CD4-positive, alpha-beta T cell treated with Interleukin-21 for 1 hour (primary cell): ENCODE data around the gene PTPRM.

Experiments used
- DNase-seq: peaks from one replicate; pipeline ENCODE4 v3.0.0-alpha.2; 2020

Gene PTPRM

DNA sequence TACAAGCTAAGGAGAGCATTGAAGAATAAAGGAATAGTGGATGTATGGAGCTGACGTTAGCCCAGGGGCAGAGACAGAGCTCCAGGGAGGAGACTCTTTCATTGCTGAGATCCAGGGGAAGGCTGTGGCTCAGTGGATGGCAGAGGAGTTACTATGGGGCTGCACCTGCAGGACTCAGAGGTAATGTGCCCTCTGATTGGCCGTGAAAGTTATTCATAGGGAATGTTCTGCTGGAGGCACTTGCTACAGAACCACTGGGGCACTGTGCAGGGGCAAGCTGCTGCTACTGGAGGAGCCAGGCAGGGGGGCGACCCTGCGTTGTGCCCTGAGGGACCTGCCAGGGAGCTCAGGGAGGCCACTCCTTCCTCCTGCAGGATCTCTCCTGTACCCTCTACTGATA lies 199.2 kb downstream of the PTPRM start:
- no peak for DNase-seq

DNA sequence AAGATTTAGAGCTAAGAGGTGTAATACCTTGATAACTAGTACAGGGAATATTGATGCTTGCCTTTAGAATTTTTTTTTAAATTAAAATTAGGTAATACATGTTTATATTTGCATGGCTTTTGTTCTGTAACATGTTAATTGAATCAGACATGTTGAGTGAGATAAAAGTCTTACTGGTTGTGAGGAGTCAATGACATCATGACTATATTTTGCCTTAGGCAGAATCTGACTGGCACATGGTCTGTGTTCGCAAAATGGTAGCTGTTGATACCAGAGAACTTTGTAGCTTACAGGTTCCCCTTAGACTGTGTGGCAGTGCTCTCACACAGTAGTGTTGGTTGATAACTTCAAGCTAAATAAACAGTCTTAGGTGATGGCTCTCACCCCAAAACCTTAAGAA lies 199.7 kb downstream of the PTPRM start:
- DNase-seq = no peak

DNA sequence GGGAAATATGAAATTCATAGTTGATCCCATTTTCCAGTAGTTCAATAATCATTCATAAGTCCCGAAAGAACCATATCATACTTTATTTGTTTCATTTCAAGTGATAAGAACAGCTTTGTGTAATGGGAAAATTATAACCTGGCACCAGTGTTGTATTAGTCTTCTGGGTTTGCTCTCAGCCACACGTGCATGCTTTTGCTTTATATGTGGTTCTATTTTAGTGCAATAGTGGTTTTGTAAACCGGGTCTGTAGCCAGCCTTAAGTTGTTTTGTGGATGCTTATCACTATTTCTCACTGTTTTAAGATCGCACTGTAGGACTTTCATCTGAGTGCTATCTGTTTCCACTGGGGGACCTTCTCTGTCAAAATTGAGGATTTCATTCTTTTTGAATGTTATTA lies 203.8 kb downstream of the PTPRM start:
- DNase-seq = no peak

GRCh38 chr18:7772510-7772888 lies 205.4 kb downstream of the PTPRM start:
- no peak for DNase-seq

DNA sequence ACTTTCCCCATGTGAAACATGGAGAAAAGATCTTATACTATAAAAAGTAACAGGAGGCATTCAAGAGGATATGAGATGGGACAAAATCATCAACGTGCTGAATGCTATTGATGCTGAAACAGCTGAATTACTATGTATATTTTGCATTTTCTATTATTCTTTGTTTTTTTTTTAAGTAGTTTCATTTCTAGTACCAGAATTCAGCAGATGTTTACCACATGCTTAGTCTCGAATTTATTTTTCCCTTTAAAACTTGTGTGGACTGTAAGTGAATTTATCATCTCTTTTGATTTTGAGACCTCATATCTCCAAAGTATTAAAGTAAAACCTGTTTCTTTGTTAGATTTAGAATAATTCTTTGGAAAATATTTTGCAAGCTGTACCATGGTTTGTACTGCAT lies 205.8 kb downstream of the PTPRM start:
- no peak for DNase-seq

DNA sequence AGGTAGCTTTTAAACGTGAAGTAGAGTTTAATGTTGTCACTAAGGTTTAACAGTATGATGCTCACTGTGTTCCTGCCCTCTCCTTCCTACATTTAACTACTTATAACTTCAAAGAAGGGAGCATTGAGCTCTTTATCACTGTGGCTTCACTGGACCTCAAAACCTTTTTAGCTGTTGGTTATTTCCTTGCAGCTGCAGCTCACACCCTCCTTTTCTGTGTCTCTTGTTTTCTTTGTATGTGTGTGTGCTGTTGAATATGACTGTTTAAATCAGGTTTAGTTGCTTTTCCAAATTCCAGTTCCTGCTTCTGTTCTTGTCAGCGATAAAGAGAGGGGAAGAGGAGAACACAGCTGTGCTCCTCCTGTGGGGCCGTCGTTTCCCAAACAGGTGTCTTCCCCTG lies 208.0 kb downstream of the PTPRM start:
- DNase-seq = no peak

DNA sequence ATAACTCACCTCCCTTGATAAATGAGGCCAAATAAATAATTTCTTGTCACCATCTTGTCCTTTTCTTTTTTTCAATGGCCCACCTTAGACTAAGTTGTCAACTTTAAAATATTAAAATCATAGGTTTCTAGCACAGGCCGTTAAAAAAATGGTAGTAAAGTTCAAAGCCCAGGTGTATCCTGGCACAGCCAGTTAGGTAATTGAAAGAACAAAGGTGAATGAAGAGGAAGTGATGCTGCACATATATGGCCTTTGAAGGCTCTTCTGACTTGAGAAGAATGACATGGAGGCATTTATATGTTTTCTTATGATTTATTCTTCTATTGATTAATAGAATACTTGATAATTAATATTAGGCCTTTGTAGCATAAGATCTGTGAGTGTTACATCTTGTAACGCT lies 208.7 kb downstream of the PTPRM start:
- DNase-seq = no peak

- DNase-seq = no peak
Measured at GRCh38 chr18:7778181-7778580, 211.1 kb downstream of the PTPRM start.

DNA sequence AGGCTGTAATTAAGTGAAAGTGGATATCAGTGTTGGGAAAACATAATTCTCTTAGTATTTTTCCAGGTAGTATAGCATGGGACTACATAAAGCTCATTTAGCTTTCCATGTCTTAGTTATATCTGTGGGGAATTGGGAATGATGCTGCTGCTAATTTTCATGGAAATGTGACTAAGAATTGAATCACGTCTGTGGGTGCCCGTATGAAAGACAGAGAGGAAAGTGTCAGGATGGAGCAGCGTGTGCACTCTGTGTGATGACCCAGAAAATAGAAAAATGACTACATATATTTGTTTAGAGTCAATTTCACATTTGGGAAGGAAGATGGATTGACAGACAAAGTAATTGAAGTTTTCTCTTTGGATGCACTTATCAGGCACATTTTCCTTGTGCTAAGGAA lies 212.1 kb downstream of the PTPRM start:
- no peak for DNase-seq

DNA sequence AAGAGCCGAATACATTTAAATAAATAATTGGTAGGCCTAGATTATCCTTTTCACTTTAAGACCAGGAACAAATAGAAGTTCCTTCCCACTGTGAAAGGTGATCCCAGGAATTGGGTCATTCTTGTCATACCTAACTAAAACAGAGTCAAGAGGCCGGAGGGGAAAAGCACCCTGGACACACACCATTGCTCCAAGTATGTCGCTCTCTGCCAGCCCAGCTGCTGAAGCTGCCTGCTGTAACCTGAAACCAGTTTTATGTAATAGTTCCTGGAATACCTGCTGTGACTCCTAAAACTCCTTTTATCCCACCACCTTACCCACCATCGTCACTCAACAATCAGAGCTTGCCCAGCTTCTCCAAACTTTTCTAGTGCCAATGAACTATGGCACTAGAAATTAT lies 217.1 kb downstream of the PTPRM start:
- no peak for DNase-seq

DNA sequence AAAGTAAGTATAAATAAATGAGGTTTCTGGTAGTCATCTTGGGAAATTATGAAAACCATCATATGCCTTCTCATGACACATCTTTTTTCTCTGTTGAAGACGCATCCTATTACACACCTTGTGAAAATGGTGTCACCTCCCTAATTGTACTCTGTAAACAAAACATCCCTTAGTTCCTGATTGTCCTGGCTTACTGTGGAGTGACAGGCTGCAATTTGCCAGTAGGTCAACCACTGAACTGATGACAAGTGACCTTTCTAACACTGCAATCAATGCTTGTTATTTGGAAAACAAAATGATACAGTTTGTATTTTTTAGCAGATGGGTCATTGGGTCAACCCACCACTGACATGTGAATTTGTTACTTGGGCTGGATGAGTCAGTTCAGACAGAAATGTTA lies 219.5 kb downstream of the PTPRM start:
- DNase-seq = no peak

GRCh38 chr18:7787339-7787738 lies 220.2 kb downstream of the PTPRM start:
- DNase-seq = no peak

DNA sequence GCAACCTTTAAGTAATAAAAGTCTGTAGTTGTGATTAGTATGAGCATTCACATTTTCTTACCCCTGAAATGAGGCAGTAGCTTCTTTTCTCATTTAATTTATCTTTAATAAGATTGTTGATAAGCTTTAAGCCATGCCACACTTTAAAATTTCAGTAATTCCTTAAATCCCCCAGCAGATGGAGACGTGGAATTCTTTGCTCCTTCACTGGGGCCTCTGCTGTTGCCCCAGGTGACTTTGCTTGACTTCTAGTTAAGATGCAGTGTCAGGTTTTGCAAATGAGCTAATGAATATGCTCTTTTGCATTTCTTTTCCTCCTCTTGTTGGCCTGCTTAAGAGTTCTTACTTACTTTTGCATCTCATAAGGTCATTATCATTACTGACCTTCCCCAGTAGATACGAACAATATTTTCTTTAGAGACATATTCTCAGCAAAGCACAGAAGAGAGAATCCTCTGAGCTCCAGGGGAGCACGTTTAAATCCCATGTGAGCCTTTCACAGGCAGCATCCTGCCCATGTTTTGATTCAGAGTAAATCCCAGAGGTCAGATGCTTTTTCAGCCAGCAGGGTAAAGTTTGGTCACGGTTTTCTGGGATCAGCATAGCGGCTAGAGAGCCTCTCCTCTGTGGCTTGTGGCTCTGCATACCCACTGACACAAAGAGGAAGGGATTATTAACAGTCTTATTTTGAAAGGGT lies 222.9 kb downstream of the PTPRM start:
- no peak for DNase-seq

DNA sequence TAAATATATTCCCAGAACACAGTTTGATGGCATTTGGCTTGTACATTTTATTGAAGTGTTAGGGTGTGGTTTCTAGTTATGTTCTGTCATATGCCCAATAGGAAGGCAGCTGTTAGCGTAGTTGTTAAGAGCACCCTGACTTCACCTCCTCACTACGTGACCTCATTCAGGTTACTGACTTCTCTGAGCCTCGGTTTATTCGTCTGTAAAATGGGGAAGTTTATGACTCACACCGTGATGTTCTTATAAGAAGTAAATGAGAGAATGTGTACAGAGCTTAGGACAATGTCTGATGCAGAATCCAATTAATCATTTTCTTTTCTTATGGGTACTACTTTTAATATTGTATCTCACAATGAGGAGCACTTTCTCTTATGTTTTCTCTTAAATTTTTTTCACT lies 226.0 kb downstream of the PTPRM start:
- no peak for DNase-seq

GRCh38 chr18:7803956-7804469 lies 236.9 kb downstream of the PTPRM start:
- no peak for DNase-seq

GRCh38 chr18:7805096-7805495 lies 238.0 kb downstream of the PTPRM start:
- no peak for DNase-seq

- no peak for DNase-seq
Measured at GRCh38 chr18:7805880-7806279, 238.8 kb downstream of the PTPRM start.

GRCh38 chr18:7807936-7808453 lies 240.9 kb downstream of the PTPRM start:
- no peak for DNase-seq

DNA sequence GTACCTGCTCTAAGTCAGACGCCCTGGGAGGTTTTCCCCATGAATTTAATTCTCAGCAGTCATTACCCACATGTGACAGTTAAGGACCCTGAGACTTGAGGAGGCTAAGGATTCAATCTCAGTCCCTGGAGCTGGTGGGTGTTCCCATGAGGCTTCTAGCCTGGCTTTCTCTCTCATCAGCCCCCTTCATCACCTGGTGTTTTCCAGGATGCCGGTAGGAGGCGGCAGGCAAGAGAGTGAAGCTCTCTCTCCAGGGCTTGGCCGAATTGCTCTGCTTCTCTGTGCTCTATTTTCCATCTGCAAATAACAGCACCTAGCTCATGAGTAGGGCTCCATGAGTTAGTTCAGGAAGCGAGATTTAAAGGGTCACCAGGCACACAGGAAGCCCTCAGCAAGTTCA lies 241.9 kb downstream of the PTPRM start:
- DNase-seq = no peak

DNA sequence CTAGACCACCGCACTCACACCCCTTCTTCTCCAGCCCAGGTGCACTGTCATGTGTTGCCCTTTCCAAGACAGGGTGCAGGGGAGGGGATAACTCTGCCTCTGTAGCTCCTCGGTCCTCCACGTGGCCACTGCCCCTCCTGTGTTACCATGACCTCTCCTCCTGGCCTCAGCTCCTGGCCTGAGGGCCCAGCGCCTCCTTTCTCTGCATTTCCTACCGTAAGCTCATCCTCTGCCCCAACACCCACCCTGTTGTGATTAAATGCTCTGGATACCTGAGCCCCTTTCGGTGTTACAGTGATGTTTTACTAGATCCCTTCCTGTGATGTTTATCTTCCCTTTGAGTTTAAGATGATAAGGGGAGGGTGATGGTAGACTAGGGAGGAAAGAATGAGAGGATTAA lies 242.3 kb downstream of the PTPRM start:
- no peak for DNase-seq

DNA sequence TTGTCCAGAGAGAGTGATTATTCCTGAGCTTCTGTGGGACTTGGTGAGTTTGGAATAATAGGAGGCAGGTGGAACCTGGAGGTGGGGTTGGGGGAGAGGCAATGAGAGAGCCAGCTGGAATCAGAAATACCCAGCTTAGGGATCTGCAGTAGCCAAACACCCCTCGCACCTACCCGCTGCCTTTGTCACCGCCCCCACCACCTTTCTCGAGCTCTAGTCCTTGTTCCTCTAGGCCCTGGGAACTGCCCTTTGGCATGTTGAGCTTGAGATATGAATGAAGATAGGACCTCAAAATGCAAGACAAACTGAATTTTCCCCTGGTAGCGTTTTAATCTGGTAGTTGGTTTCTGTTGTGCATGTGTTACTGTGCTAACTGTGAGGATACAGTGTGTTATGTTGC lies 242.9 kb downstream of the PTPRM start:
- DNase-seq = no peak

DNA sequence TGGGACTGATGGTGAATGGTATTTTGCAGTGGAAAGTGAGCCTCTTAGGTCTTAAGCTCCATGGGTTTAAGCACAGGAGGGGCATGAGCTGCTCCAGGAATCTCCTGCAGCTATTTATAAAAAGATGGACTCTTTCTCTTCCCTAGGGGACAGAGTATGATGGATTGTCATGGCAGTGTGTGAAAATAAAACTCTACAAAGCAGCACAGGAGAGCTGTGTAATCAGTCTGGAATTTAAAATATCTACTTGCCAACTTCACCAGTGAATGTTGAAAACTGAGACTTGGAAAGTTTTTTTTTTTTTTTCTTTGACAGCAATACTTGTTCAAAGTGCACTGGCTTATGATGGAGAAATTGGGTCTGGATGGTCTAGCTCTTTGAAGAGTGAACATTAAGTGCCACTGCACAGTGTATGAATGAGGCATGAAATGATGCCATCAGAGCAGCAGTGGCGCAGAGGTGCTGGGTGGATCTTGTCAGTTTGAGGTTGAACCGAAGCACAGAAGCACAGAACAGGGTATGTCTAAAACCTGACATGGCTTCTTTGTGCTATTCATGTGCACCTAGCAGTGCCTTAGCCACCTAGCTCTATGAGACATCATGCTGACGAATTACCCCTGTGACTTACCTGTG lies 245.4 kb downstream of the PTPRM start:
- no peak for DNase-seq

- no peak for DNase-seq
Measured at GRCh38 chr18:7813131-7813530, 246.0 kb downstream of the PTPRM start.

DNA sequence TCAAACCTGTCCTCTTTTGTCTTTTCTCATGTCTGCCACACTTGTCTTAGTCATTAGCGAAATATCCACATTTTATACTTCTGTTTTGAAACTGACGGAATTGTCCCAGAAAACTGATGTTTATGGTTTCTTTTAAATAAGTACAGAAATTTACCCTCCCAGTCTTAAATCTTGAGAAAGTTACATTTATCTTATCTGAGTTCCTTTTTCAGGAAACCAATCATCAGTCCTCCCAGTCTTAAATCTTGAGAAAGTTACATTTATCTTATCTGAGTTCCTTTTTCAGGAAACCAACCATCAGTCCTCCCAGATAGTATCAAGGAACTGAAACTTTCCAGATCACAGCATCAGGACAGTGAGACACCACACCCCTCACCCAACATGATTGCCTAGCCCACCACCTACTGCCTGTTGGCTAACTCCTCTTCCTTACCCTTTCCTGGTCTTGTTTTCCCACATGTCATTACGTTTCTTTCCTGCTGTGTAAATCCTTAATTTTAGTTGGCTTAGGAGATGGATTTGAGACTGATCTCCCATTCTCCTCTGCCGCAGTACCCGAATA lies 247.7 kb downstream of the PTPRM start:
- DNase-seq = no peak
